Measurements from ENCODE around the gene IQCK.

IQCK gene

DNA sequence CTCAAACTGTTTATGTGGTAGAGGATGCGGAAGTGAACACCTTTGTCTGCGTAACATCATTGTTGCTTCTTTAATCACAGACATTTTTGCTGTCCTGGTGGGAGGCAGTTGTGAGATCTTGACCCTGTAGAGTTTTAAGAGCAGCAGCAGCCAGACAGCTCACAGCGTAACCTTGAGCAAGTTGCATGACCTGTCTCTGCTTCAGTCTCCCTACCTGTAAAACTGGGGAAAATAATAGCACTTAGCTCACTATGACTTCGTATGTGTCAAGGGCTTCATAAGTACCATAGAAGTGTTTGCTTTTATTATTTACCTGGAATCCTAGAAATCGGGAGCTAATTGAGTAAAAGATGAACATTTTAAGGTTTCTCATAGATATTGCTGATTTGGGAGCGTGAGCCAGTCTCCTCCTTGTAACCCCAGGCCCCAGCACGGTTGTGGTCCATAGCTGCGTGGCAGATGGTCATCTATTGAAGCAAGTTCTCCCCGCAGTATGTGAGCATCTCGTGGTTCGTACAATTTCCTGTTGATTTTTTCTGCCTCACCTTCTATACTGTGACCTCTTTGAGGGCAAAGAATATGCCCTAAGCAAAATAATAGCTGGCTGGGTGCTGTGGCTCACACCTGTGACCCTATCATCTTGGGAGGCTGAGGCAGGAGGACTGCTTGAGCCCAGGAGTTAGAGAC is 132.2 kb downstream of the IQCK start:
- TF ChIP-seq TAF1 (IDR thresholded peaks at IDR 0.05; ENCODE audit: low read depth) (no peak), CEBPB (IDR thresholded peaks at IDR 0.05) (no peak), FOXM1 (IDR thresholded peaks at IDR 0.05; ENCODE audit: borderline replicate concordance, low read depth) (no peak), NFIC (IDR thresholded peaks at IDR 0.05) (no peak), CREB1 (IDR thresholded peaks at IDR 0.05; ENCODE audit: low read depth) (no peak), TCF12 (IDR thresholded peaks at IDR 0.05; ENCODE audit: low read depth) (no peak), RAD21 (IDR thresholded peaks at IDR 0.05; ENCODE audit: low read depth) (no peak), EP300 (IDR thresholded peaks at IDR 0.05; ENCODE audit: borderline replicate concordance) (no peak), EGR1 (IDR thresholded peaks at IDR 0.05) (no peak), ZBTB7A (IDR thresholded peaks at IDR 0.05; ENCODE audit: low read depth) (no peak), YY1 (IDR thresholded peaks at IDR 0.05; ENCODE audit: low read depth) (no peak), TEAD4 (IDR thresholded peaks at IDR 0.05) (no peak)
- TF ChIP-seq, protein P1, sequence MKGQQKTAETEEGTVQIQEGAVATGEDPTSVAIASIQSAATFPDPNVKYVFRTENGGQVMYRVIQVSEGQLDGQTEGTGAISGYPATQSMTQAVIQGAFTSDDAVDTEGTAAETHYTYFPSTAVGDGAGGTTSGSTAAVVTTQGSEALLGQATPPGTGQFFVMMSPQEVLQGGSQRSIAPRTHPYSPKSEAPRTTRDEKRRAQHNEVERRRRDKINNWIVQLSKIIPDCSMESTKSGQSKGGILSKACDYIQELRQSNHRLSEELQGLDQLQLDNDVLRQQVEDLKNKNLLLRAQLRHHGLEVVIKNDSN (IDR thresholded peaks at IDR 0.05), result no peak
- TF ChIP-seq, protein P2, sequence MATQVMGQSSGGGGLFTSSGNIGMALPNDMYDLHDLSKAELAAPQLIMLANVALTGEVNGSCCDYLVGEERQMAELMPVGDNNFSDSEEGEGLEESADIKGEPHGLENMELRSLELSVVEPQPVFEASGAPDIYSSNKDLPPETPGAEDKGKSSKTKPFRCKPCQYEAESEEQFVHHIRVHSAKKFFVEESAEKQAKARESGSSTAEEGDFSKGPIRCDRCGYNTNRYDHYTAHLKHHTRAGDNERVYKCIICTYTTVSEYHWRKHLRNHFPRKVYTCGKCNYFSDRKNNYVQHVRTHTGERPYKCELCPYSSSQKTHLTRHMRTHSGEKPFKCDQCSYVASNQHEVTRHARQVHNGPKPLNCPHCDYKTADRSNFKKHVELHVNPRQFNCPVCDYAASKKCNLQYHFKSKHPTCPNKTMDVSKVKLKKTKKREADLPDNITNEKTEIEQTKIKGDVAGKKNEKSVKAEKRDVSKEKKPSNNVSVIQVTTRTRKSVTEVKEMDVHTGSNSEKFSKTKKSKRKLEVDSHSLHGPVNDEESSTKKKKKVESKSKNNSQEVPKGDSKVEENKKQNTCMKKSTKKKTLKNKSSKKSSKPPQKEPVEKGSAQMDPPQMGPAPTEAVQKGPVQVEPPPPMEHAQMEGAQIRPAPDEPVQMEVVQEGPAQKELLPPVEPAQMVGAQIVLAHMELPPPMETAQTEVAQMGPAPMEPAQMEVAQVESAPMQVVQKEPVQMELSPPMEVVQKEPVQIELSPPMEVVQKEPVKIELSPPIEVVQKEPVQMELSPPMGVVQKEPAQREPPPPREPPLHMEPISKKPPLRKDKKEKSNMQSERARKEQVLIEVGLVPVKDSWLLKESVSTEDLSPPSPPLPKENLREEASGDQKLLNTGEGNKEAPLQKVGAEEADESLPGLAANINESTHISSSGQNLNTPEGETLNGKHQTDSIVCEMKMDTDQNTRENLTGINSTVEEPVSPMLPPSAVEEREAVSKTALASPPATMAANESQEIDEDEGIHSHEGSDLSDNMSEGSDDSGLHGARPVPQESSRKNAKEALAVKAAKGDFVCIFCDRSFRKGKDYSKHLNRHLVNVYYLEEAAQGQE (IDR thresholded peaks at IDR 0.05; ENCODE audit: low read depth), result no peak
- TF ChIP-seq, protein P3, sequence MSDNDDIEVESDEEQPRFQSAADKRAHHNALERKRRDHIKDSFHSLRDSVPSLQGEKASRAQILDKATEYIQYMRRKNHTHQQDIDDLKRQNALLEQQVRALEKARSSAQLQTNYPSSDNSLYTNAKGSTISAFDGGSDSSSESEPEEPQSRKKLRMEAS (IDR thresholded peaks at IDR 0.05), result no peak

DNA sequence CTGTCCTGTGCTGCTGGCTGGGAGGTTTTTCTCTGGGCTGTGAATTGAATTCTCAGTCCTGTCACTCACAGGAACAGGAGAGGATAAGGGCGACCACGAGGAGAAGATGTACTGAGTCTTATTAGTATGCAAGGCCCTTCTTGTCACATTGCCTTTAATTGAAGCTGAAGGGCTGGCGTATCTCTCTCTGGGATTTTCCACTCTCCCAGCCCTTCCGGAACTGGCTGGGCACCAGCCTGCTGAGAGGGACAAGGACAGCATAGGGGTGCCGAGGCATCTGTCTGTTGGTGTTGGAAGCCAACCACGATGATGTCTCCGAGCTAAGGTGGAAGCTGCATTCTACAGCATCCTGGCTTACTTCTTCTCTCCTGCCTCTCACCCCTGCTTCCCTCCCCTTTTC is 133.4 kb downstream of the IQCK start:
- TF ChIP-seq TEAD4 (IDR thresholded peaks at IDR 0.05), result no peak
- no peak for TF ChIP-seq TAF1 (IDR thresholded peaks at IDR 0.05; ENCODE audit: low read depth)
- TF ChIP-seq, protein P2 (IDR thresholded peaks at IDR 0.05; ENCODE audit: low read depth), result no peak
- TF ChIP-seq FOXM1 (IDR thresholded peaks at IDR 0.05; ENCODE audit: borderline replicate concordance, low read depth), result no peak
- no peak for TF ChIP-seq ZBTB7A (IDR thresholded peaks at IDR 0.05; ENCODE audit: low read depth)
- TF ChIP-seq RAD21 (IDR thresholded peaks at IDR 0.05; ENCODE audit: low read depth), result no peak
- TF ChIP-seq YY1 (IDR thresholded peaks at IDR 0.05; ENCODE audit: low read depth), result no peak
- TF ChIP-seq TCF12 (IDR thresholded peaks at IDR 0.05; ENCODE audit: low read depth), result no peak
- TF ChIP-seq, protein P1 (IDR thresholded peaks at IDR 0.05), result no peak
- no peak for TF ChIP-seq CEBPB (IDR thresholded peaks at IDR 0.05)
- TF ChIP-seq, protein P3 (IDR thresholded peaks at IDR 0.05), result no peak
- TF ChIP-seq CREB1 (IDR thresholded peaks at IDR 0.05; ENCODE audit: low read depth), result no peak
- no peak for TF ChIP-seq EP300 (IDR thresholded peaks at IDR 0.05; ENCODE audit: borderline replicate concordance)
- TF ChIP-seq EGR1 (IDR thresholded peaks at IDR 0.05), result no peak
- TF ChIP-seq NFIC (IDR thresholded peaks at IDR 0.05), result no peak

DNA sequence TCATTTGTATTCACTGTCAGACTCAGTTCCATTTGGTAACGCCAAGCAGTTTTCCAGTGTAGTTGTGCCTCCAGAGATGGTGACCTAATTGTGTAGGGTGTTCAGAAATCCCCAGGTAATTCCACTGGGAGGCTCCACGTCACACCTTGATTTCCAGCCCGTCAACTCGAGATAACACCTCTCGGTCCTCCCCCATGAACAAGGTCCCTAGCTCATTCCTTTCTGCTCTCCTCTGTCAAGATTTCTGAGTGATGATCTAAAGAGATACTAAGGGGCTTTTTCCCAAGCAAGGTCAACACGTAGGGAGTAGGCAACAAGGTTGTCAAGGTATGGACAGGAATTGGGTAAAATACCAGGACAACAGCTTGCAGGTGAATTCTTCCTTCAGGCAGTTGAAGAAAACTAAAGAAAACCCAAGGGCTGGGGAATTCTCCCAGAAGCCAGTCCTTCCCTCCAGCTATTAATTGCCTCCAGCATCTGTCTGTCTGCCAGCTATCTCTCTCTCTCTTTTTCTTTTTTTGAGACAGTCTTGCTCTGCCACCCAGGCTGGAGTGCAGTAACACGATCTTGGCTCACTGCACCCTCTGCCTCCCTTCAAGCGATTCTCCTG is 135.2 kb downstream of the IQCK start:
- TF ChIP-seq EP300 (IDR thresholded peaks at IDR 0.05; ENCODE audit: borderline replicate concordance), result no peak

DNA sequence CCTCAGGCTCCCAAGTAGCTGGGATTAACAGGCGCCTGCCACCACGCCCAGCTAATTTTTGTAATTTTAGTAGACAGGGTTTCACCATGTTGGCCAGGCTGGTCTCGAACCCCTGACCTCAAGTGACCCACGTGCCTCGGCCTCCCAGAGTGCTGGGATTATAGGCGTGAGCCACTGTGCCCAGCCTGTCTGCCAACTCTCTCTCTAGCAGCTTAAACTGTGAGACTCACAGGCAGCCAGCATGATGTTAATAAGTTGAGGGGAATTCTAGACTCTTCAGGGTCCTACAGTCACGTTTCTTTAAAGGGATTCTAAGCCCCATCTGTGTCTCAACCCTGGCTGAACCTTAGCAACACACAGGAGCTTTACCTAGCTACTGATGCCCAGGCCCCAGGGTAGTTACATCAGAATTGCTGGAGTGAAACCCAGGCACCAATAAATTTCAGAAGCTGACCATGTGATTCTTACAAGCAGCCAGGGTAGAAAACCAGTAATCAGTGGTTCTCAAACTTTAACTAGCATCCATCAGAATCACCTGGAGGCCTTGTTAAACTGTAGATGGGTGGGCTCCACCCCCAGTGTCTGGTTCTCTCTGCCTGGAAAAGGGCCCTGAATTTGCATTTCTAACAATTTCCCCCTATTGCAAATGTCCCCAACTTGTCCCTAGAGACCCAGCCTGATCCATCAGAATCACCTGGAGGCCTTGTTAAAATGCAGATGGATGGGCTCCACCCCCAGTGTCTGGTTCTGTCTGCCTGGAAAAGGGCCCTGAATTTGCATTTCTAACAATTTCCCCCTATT is 135.9 kb downstream of the IQCK start:
- TF ChIP-seq TAF1 (IDR thresholded peaks at IDR 0.05; ENCODE audit: low read depth) (no peak), EGR1 (IDR thresholded peaks at IDR 0.05) (no peak), TCF12 (IDR thresholded peaks at IDR 0.05; ENCODE audit: low read depth) (no peak), RAD21 (IDR thresholded peaks at IDR 0.05; ENCODE audit: low read depth) (no peak), EP300 (IDR thresholded peaks at IDR 0.05; ENCODE audit: borderline replicate concordance) (no peak), CREB1 (IDR thresholded peaks at IDR 0.05; ENCODE audit: low read depth) (no peak), FOXM1 (IDR thresholded peaks at IDR 0.05; ENCODE audit: borderline replicate concordance, low read depth) (no peak), TEAD4 (IDR thresholded peaks at IDR 0.05) (no peak)
- TF ChIP-seq, protein P3 (IDR thresholded peaks at IDR 0.05), result no peak

DNA sequence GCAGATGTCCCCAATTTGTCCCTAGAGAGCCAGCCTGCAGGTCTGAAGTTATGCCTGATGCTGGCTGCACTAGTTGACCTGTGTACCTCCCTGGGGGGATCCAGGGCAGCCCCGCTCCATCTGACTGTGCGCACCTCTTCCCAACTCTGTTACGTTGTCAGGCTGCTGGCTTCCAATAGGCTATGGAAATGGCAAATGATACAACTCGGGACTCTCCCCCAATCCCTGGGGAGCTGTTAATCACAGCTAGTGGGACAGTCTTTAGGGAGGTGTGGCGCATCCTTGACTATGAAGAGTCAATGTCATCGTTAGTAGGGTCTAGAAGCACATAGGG is 136.4 kb downstream of the IQCK start:
- TF ChIP-seq, protein P2 (IDR thresholded peaks at IDR 0.05; ENCODE audit: low read depth), result no peak
- TF ChIP-seq EGR1 (IDR thresholded peaks at IDR 0.05) (no peak), TAF1 (IDR thresholded peaks at IDR 0.05; ENCODE audit: low read depth) (no peak), NFIC (IDR thresholded peaks at IDR 0.05) (no peak)
- TF ChIP-seq, protein P3 (IDR thresholded peaks at IDR 0.05), result no peak

Data from Ishikawa (cell line).